Loucy (cell line): ENCODE results near the gene CNDP2.

Experiments
- EZH2phosphoT487 ChIP-seq: fragments of 200-600 bp; IDR thresholded peaks from 2 replicates; pipeline ENCODE4 v1.6.1; 2018; ENCODE audit warnings: antibody characterized with exemption, mild to moderate bottlenecking, moderate library complexity, borderline replicate concordance
- TF ChIP-seq, protein P1 (sequence below): fragments of 200-600 bp; sonication (generic); conservative IDR thresholded peaks from 2 replicates; pipeline ENCODE4 v1.5.1; 2014; ENCODE audit warnings: mild to moderate bottlenecking, antibody characterized with exemption, low read length

DNA sequence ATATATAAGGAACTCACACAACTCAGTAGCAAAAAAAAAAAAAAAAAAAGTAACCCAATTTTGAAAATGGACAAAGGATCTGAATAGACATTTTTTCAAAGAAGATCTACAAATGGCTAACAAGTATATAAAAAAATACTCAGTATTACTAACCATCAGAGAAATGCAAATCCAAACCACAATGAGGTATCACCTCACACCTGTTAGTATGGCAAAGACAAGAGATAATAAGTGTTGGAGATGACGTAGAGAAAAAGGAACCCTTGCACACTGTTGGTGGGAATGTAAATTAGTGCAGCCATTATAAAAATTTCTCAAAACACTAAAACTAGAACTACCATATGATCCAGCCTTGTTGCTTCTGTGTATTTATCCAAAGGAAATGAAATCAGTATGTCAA, 32.3 kb downstream of the CNDP2 start:
- TF ChIP-seq, protein P1, sequence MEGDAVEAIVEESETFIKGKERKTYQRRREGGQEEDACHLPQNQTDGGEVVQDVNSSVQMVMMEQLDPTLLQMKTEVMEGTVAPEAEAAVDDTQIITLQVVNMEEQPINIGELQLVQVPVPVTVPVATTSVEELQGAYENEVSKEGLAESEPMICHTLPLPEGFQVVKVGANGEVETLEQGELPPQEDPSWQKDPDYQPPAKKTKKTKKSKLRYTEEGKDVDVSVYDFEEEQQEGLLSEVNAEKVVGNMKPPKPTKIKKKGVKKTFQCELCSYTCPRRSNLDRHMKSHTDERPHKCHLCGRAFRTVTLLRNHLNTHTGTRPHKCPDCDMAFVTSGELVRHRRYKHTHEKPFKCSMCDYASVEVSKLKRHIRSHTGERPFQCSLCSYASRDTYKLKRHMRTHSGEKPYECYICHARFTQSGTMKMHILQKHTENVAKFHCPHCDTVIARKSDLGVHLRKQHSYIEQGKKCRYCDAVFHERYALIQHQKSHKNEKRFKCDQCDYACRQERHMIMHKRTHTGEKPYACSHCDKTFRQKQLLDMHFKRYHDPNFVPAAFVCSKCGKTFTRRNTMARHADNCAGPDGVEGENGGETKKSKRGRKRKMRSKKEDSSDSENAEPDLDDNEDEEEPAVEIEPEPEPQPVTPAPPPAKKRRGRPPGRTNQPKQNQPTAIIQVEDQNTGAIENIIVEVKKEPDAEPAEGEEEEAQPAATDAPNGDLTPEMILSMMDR, result no peak
- no peak for TF ChIP-seq EZH2phosphoT487
